Measurements from ENCODE around the gene PSMB4. TPM values are rescaled to one million over a fixed set of nuclear protein-coding genes. Genes with fewer than 3 reads are reported as not detected.
"Not testable (repeated sequence)": the region's sequence is repeated elsewhere in the genome, so short reads cannot be mapped to it uniquely, and the experiment has no call there.

Gene PSMB4
- polyA plus RNA-seq (2011; rRNA removed) = 467 and 468 TPM in 2 replicates
- 229 and 368 TPM in 2 replicates for polyA minus RNA-seq (2011; rRNA and poly(A)+ RNA removed)

GRCh38 chr1:151399324-151400171 is at the start of gene PSMB4:
Gene PSMB4, plus strand, starts transcription at chr1:151399573. Its CDS starts 15 bp downstream, at chr1:151399588.
- POLR2A ChIA-PET = interaction anchor here (0.6 to 1.0 kb wide), 4 partner anchors 8 to 500 kb away, joined by 3 to 4 read pairs (median 4); no protein-coding TSS in a partner anchor
- peak; percentile 37 for TF ChIP-seq CTCF (IDR thresholded peaks at IDR 0.05; ENCODE audit: insufficient read depth, low read depth, low read length)
- Histone ChIP-seq H3K4me3 (ENCODE audit: low read depth, low read length) (peak within 1 kb of the TSS; percentile 95), H3K27me3 (ENCODE audit: control insufficient read depth, insufficient read depth, low read length) (no peaks in the 10 kb centered on the region), H3K36me3 (ENCODE audit: control insufficient read depth, insufficient read depth, low read length) (peaks cover 16% of the 10 kb centered on the region)
- CTCF ChIA-PET = interaction anchor here (0.6 to 0.9 kb wide), 2 partner anchors 14 to 104 kb away, joined by 3 to 4 read pairs; no protein-coding TSS in a partner anchor
- peak; percentile 76 for DNase-seq (ENCODE audit: low read depth)

GRCh38 chr1:151350323-151350722 is 49.0 kb upstream of the PSMB4 start:
- CTCF ChIA-PET = interaction anchor here (0.7 to 1.6 kb wide), 4 partner anchors 9 to 155 kb away, joined by 3 to 8 read pairs (median 6); no protein-coding TSS in a partner anchor
- DNase-seq (ENCODE audit: low read depth); POLR2A ChIA-PET; H3K27me3 ChIP-seq (ENCODE audit: control insufficient read depth, insufficient read depth, low read length); H3K36me3 ChIP-seq (ENCODE audit: control insufficient read depth, insufficient read depth, low read length); H3K4me3 ChIP-seq (ENCODE audit: low read depth, low read length): not testable (repeated sequence)

- no peak for TF ChIP-seq CTCF (IDR thresholded peaks at IDR 0.05; ENCODE audit: insufficient read depth, low read depth, low read length)
- ChIA-PET CTCF (no interaction called here), POLR2A (no interaction called here)
- no peak overlapping the region for H3K4me3 ChIP-seq (ENCODE audit: low read depth, low read length)
- no peaks in the 10 kb centered on the region for H3K27me3 ChIP-seq (ENCODE audit: control insufficient read depth, insufficient read depth, low read length)
- no peak for DNase-seq (ENCODE audit: low read depth)
- H3K36me3 ChIP-seq (ENCODE audit: control insufficient read depth, insufficient read depth, low read length) = no peaks in the 10 kb centered on the region
Observed at GRCh38 chr1:151352021-151352718, 47.2 kb upstream of the PSMB4 start.

- ChIA-PET CTCF (interaction anchor here (1.6 to 2.4 kb wide), 3 partner anchors 9 to 56 kb away, joined by 5 to 7 read pairs (median 7); no protein-coding TSS in a partner anchor), POLR2A (no interaction called here)
- Histone ChIP-seq H3K36me3 (ENCODE audit: control insufficient read depth, insufficient read depth, low read length) (no peaks in the 10 kb centered on the region), H3K4me3 (ENCODE audit: low read depth, low read length) (no peak overlapping the region), H3K27me3 (ENCODE audit: control insufficient read depth, insufficient read depth, low read length) (no peaks in the 10 kb centered on the region)
- DNase-seq (ENCODE audit: low read depth) = no peak
- no peak for TF ChIP-seq CTCF (IDR thresholded peaks at IDR 0.05; ENCODE audit: insufficient read depth, low read depth, low read length)
Observed at GRCh38 chr1:151356696-151357095, 42.7 kb upstream of the PSMB4 start.

GRCh38 chr1:151361883-151362282 is 37.5 kb upstream of the PSMB4 start:
- no peak for TF ChIP-seq CTCF (IDR thresholded peaks at IDR 0.05; ENCODE audit: insufficient read depth, low read depth, low read length)
- CTCF ChIA-PET = no interaction called here
- Histone ChIP-seq H3K27me3 (ENCODE audit: control insufficient read depth, insufficient read depth, low read length) (no peaks in the 10 kb centered on the region), H3K4me3 (ENCODE audit: low read depth, low read length) (no peak overlapping the region), H3K36me3 (ENCODE audit: control insufficient read depth, insufficient read depth, low read length) (peaks cover 4% of the 10 kb centered on the region; the same call in 1 of the 2 replicates)
- POLR2A ChIA-PET = no interaction called here
- no peak for DNase-seq (ENCODE audit: low read depth)
